DMS153 (cell line): ENCODE measurements around the gene RHD.
"Not testable (repeated sequence)": the region's sequence is repeated elsewhere in the genome, so short reads cannot be mapped to it uniquely, and the experiment has no call there.

Source experiments
- DNase-seq: peaks from one replicate; lab custom pipeline; 2025; lab: John Stamatoyannopoulos, UW

The RHD gene

GRCh38 chr1:25356441-25356840 is 84.1 kb downstream of the RHD start:
- DNase-seq, result no peak

- DNase-seq, result no peak
Observed at GRCh38 chr1:25356848-25357247, 84.5 kb downstream of the RHD start.

DNA sequence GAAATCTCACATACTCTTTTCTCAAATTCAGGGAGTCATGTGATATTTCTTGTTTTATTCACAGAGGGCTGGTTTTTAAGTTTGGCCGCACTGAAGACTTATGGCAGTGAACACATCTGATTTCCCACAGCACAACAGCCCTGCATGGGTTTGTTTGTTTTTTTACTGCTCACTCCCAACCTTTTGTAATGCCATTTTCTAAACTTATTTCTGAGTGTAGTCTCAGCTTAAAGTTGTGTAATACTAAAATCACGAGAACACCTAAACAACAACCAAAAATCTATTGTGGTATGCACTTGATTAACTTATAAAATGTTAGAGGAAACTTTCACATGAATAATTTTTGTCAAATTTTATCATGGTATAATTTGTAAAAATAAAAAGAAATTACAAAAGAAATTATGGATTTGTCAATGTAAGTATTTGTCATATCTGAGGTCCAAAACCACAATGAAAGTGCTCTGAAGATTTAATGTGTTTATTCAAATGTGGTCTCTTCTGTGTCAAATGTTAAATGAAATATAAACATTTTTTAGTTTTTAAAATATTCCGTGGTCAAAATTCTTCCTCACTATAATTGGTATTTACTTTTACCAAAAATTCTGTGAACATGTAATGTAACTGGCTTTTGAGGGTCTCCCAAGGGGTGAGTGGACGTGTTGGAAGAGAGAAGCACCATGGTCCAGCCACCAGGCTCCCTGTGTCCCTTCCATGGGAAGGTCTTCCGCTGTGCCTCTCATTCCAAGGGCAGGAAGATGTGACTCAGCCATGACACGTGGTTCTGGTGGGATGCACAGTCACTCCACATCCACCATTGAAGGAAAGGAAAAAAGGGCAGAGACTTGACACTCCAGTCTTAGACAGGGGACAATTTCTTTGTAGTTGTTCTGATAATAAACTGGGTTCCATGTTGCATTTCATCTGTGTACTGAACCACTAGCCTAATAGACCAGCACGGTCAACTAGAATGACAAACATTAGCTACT is 88.6 kb downstream of the RHD start:
- DNase-seq, result no peak

DNA sequence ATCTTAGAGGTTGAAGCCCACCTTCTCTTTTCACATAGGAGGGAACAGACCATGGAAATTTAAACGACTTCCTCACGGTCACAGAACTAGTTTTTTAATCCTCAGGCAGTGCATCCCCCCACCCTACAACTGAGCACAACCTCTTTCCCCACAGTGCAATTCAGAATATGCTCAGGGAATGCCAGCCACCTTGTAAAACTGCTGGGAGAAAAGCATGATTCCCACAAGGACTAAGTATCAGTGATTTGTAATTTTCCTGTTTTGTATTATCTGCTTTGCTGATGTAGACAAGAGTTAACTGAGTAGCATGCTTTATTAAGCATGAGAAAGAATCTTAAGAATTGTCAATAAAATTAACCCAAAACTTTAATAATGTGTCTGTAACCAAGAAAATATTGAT is 89.6 kb downstream of the RHD start:
- DNase-seq, result no peak

DNA sequence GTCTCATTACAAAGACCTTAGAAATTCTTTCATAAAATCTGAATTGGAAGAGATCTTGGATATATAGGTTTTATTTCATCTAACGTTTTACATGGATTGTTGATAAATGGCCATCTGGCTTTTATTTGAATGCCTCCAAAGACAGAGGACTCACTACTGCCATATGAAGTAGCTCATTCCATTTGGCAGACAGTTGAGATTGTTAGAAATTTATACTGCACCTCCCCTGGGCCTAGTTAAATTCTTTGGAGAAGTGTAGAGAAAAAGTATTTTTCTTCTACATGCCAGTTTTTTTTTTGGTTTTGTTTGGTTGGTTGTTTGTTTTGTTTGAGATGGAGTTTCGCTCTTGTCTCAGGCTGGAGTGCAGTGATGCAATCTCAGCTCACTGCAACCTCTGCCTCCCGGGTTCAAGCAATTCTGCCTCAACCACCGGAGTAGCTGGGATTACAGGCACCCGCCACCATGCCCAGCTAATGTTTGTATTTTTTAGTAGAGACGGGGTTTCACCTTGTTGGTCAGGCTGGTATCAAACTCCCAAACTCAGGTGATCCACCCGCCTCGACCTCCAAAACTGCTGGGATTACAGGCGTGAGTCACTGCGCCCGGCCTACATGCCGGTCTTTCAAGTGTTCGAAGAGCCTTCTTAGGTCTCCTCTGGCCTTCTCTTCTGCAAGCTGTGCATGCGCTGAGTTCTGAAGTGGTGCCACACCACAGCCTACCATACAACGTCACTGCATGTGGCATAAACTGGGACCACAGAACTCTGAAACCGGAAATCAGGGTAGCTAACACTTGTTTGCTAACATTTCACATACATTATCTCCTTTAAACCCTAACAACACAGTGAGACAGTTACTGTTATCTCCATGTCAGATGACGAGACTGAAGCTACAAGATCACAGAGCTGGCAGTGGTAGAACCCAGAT is 90.6 kb downstream of the RHD start:
- not testable (repeated sequence) for DNase-seq

GRCh38 chr1:25369241-25369640 is 96.9 kb downstream of the RHD start:
- DNase-seq, result no peak

GRCh38 chr1:25369691-25370271 is 97.5 kb downstream of the RHD start:
- DNase-seq, result not testable (repeated sequence)

GRCh38 chr1:25371757-25372156 is 99.4 kb downstream of the RHD start:
- not testable (repeated sequence) for DNase-seq

GRCh38 chr1:25378367-25378766 is 106.1 kb downstream of the RHD start:
- DNase-seq, result not testable (repeated sequence)
